ENCODE data around the gene NR1D1. TPM values are rescaled to one million over a fixed set of nuclear protein-coding genes. Genes with fewer than 3 reads are reported as not detected.

Gene NR1D1
- total and polyA plus RNA-seq, 2 of the 13 experiments (the other 11 are each of a cell fraction or from before 2014, with no cell fraction given), result 2.1 to 2.7 TPM

- Histone ChIP-seq H3K9me3 (ENCODE audit: low read length) (no peaks in the 10 kb centered on the region), H3K27me3 (ENCODE audit: control insufficient read depth in 1 of 2, insufficient read depth in 2 of 2, low read length in 2 of 2) (no peaks in the 10 kb centered on the region; a peak in 1 of 5 replicates), H4K20me1 (ENCODE audit: insufficient read depth, low read length) (no peaks in the 10 kb centered on the region), H3K79me2 (ENCODE audit: insufficient read depth, low read length) (peaks cover 18% of the 10 kb centered on the region), H3K4me1 (ENCODE audit: insufficient read depth, low read length) (peaks cover 48% of the 10 kb centered on the region), H3K36me3 (replicated peaks in 1 of 2; ENCODE audit: control insufficient read depth in 1 of 2, insufficient read depth in 2 of 2, low read length in 2 of 2) (peaks cover 25 to 49% of the 10 kb centered on the region in 2 experiments), H3K4me3 (replicated peaks in 1 of 3; ENCODE audit: insufficient read depth in 1 of 3, low read depth in 2 of 3, low read length in 3 of 3) (no peak overlapping the region), H3K9ac (ENCODE audit: insufficient read depth, low read depth, low read length) (0 out of 2 replicates have a peak overlapping the region, but pooled peaks have one; percentile 74), H3K4me2 (ENCODE audit: low read depth, low read length) (peak overlapping the region; percentile 91; the same call in 1 of the 2 replicates), H2AFZ (ENCODE audit: low read length) (no peak overlapping the region), H3K27ac (ENCODE audit: extremely low read length, insufficient read depth, low read length) (peak overlapping the region; percentile 95)
- FAIRE-seq (no peak), DNase-seq (ENCODE audit: low spot score) (no peak), ATAC-seq (no peak)
- POLR2A ChIA-PET, result interaction anchor here (0.6 to 8.1 kb wide), 4 partner anchors 15 to 118 kb away, joined by 4 to 568 read pairs (median 10); partner anchors contain the start of gene THRA
- intact Hi-C loops (cut with micrococcal nuclease; ENCODE audit: unreplicated experiment), result no loop called here
- CTCF ChIA-PET (ENCODE audit: low intra/inter-chr PET ratio, low total read pairs), result interaction anchor here (1.4 kb wide), 1 partner anchor 10 kb away, joined by 4 read pairs; no protein-coding TSS in a partner anchor
- 96% methylated on average over 9 of the region's 10 CpGs for WGBS (ENCODE audit: low lambda C conversion rate)
- in situ Hi-C loops (cut with HindIII; ENCODE audit: extremely low pct_ligation_motif_present, low pct_unique_long_range_greater_than_20kb), result no loop called here
- peak; percentile 57; the same call in 1 of the 2 replicates for TF ChIP-seq ZNF225 (CRISPR knock-in tag; IDR thresholded peaks at IDR 0.05)
- TF ChIP-seq ZNF326 (CRISPR knock-in tag; IDR thresholded peaks at IDR 0.05; ENCODE audit: borderline replicate concordance), result no peak
- no TSS peak for BruUV-seq (replicated peaks)
Measured at GRCh38 chr17:40097087-40097486, 3.3 kb downstream of the NR1D1 start.

- POLR2A ChIA-PET, result interaction anchor here (1.0 to 8.1 kb wide), 2 partner anchors 11 to 16 kb away, joined by 3 to 568 read pairs; no protein-coding TSS in a partner anchor
- CTCF ChIA-PET (ENCODE audit: low intra/inter-chr PET ratio, low total read pairs), result interaction anchor here (1.4 kb wide), 1 partner anchor 10 kb away, joined by 4 read pairs; no protein-coding TSS in a partner anchor
- no peak for TF ChIP-seq KLF9 (CRISPR knock-in tag; IDR thresholded peaks at IDR 0.05; ENCODE audit: low read depth)
- TF ChIP-seq ZNF235 (CRISPR knock-in tag; IDR thresholded peaks at IDR 0.05; ENCODE audit: borderline replicate concordance), result no peak
- no peak for TF ChIP-seq ZNF253 (CRISPR knock-in tag; IDR thresholded peaks at IDR 0.05; ENCODE audit: borderline replicate concordance)
- no peak for TF ChIP-seq POLR2AphosphoS2 (IDR thresholded peaks at IDR 0.05; ENCODE audit: low read depth, low read length)
- TF ChIP-seq SMC3 (IDR thresholded peaks at IDR 0.05; ENCODE audit: low read length), result no peak
- no peak for TF ChIP-seq ZFP90 (CRISPR knock-in tag; IDR thresholded peaks at IDR 0.05; ENCODE audit: borderline replicate concordance)
- no peak for TF ChIP-seq ZNF747 (CRISPR knock-in tag; IDR thresholded peaks at IDR 0.05; ENCODE audit: borderline replicate concordance)
- no peak for TF ChIP-seq ZNF670 (CRISPR knock-in tag; IDR thresholded peaks at IDR 0.05; ENCODE audit: borderline replicate concordance)
- TF ChIP-seq ZNF501 (CRISPR knock-in tag; IDR thresholded peaks at IDR 0.05), result no peak
- no peak for TF ChIP-seq KLF6 (CRISPR knock-in tag; IDR thresholded peaks at IDR 0.05)
- TF ChIP-seq ATF4 (CRISPR knock-in tag; IDR thresholded peaks at IDR 0.05), result no peak
- no peak for TF ChIP-seq ZNF362 (CRISPR knock-in tag; IDR thresholded peaks at IDR 0.05; ENCODE audit: borderline replicate concordance)
- no peak for TF ChIP-seq SRSF4 (IDR thresholded peaks at IDR 0.05; ENCODE audit: low read depth, low read length, poor library complexity, severe bottlenecking)
Measured at GRCh38 chr17:40095944-40096791, 4.2 kb downstream of the NR1D1 start.

More at GRCh38 chr17:40095944-40096791, 4.2 kb downstream of the NR1D1 start:
- intact Hi-C loops (cut with micrococcal nuclease; ENCODE audit: unreplicated experiment), result no loop called here
- Histone ChIP-seq H3K27ac (ENCODE audit: extremely low read length, insufficient read depth, low read length) (no peak overlapping the region), H3K9ac (ENCODE audit: insufficient read depth, low read depth, low read length) (no peak overlapping the region), H3K36me3 (replicated peaks in 1 of 2; ENCODE audit: control insufficient read depth in 1 of 2, insufficient read depth in 2 of 2, low read length in 2 of 2) (peaks cover 25 to 49% of the 10 kb centered on the region in 2 experiments), H3K79me2 (ENCODE audit: insufficient read depth, low read length) (peaks cover 18% of the 10 kb centered on the region), H3K9me3 (ENCODE audit: low read length) (no peaks in the 10 kb centered on the region), H4K20me1 (ENCODE audit: insufficient read depth, low read length) (no peaks in the 10 kb centered on the region), H2AFZ (ENCODE audit: low read length) (no peak overlapping the region), H3K4me2 (ENCODE audit: low read depth, low read length) (no peak overlapping the region), H3K4me1 (ENCODE audit: insufficient read depth, low read length) (peaks cover 38% of the 10 kb centered on the region), H3K27me3 (ENCODE audit: control insufficient read depth in 1 of 2, insufficient read depth in 2 of 2, low read length in 2 of 2) (no peaks in the 10 kb centered on the region; a peak in 1 of 5 replicates), H3K4me3 (replicated peaks in 1 of 3; ENCODE audit: insufficient read depth in 1 of 3, low read depth in 2 of 3, low read length in 3 of 3) (no peak overlapping the region)
- 97% methylated on average over 23 of the region's 23 CpGs for WGBS (ENCODE audit: low lambda C conversion rate)
- no peak for FAIRE-seq
- in situ Hi-C loops (cut with HindIII; ENCODE audit: extremely low pct_ligation_motif_present, low pct_unique_long_range_greater_than_20kb), result no loop called here
- no peak for DNase-seq (ENCODE audit: low spot score)
- BruUV-seq (replicated peaks), result no TSS peak
- no peak for ATAC-seq
